ENCODE measurements around the gene NUDT14.

The NUDT14 gene

GRCh38 chr14:105144026-105144665, 37.0 kb downstream of the NUDT14 start:
- DNase-seq, result no peak

GRCh38 chr14:105143451-105144025, 37.6 kb downstream of the NUDT14 start:
- no peak for DNase-seq

GRCh38 chr14:105142651-105143450, 38.3 kb downstream of the NUDT14 start:
- no peak for DNase-seq

GRCh38 chr14:105141486-105142281, 39.4 kb downstream of the NUDT14 start:
- DNase-seq, result no peak

- DNase-seq, result no peak
Measured at GRCh38 chr14:105141026-105141425, 40.1 kb downstream of the NUDT14 start.

GRCh38 chr14:105140581-105140980, 40.5 kb downstream of the NUDT14 start:
- no peak for DNase-seq

GRCh38 chr14:105139831-105140239, 41.3 kb downstream of the NUDT14 start:
- DNase-seq, result no peak

GRCh38 chr14:105139212-105139825, 41.8 kb downstream of the NUDT14 start:
- DNase-seq, result no peak

- no peak for DNase-seq
Measured at GRCh38 chr14:105138551-105139111, 42.5 kb downstream of the NUDT14 start.

GRCh38 chr14:105138021-105138541, 43.0 kb downstream of the NUDT14 start:
- no peak for DNase-seq

GRCh38 chr14:105137481-105138020, 43.6 kb downstream of the NUDT14 start:
- no peak for DNase-seq

- no peak for DNase-seq
Measured at GRCh38 chr14:105136401-105137322, 44.5 kb downstream of the NUDT14 start.

GRCh38 chr14:105135700-105136395, 45.3 kb downstream of the NUDT14 start:
- no peak for DNase-seq

GRCh38 chr14:105132921-105133654, 48.0 kb downstream of the NUDT14 start:
- DNase-seq, result no peak

- no peak for DNase-seq
Measured at GRCh38 chr14:105131241-105131640, 49.9 kb downstream of the NUDT14 start.

GRCh38 chr14:105128059-105128458, 53.1 kb downstream of the NUDT14 start:
- no peak for DNase-seq

- no peak for DNase-seq
Measured at GRCh38 chr14:105126981-105127329, 54.2 kb downstream of the NUDT14 start.

- no peak for DNase-seq
Measured at GRCh38 chr14:105126126-105126980, 54.8 kb downstream of the NUDT14 start.
